H1 (cell line): ENCODE results near the gene DGKZ. TPM values are rescaled to one million over a fixed set of nuclear protein-coding genes. Genes with fewer than 3 reads are reported as not detected.

Experiments used
- CTCF ChIA-PET: fragments of 300-600 bp; sonication (Branson Sonifier 250); formaldehyde crosslinking; loops from one replicate; lab custom pipeline; 2021; ENCODE audit not compliant: partially characterized antibody; lab: Charles Lee
- POLR2A ChIA-PET: fragments of 300-600 bp; sonication (Branson Sonifier 250); formaldehyde crosslinking; loops from one replicate; lab custom pipeline; 2021; ENCODE audit warnings: inconsistent platforms; ENCODE audit not compliant: partially characterized antibody; lab: Charles Lee
- DNase-seq, 2 experiments: peaks; one replicate each; pipeline versions ENCODE4 v3.0.0 to v3.0.0-alpha.2; 2010 to 2022; ENCODE audit warnings: low spot score in 2 of 2, low read depth in 1 of 2, mixed read lengths in 1 of 2
- FAIRE-seq: peaks from 2 replicates; lab custom pipeline; 2011; peaks lifted over from hg19 to GRCh38; lab: Jason Lieb, UNC
- H2AFZ ChIP-seq: 2 replicates; pipeline ENCODE4 v1.8.1; 2012; ENCODE audit warnings: low read length, inconsistent platforms
- H2AK5ac ChIP-seq: 2 replicates; pipeline ENCODE4 v1.6.1; 2013; ENCODE audit warnings: low read depth, low read length
- H2BK120ac ChIP-seq: replicated peaks from 2 replicates; pipeline ENCODE3; 2013; ENCODE audit warnings: low read depth, low read length, inconsistent platforms
- H2BK12ac ChIP-seq: 2 replicates; pipeline ENCODE4 v1.6.1; 2013; ENCODE audit warnings: low read depth, low read length
- H2BK15ac ChIP-seq: 2 replicates; pipeline ENCODE4 v1.6.1; 2013; ENCODE audit warnings: low read length
- H2BK20ac ChIP-seq: 2 replicates; pipeline ENCODE4 v1.6.1; 2013; ENCODE audit warnings: low read length
- H2BK5ac ChIP-seq: 2 replicates; pipeline ENCODE4 v1.6.1; 2013; ENCODE audit warnings: low read depth, low read length
- H3K14ac ChIP-seq: 2 replicates; pipeline ENCODE4 v1.6.1; 2013; ENCODE audit warnings: inconsistent platforms; ENCODE audit not compliant: insufficient read length
- H3K18ac ChIP-seq: 2 replicates; pipeline ENCODE4 v1.6.1; 2013; ENCODE audit warnings: low read length; ENCODE audit errors: extremely low read depth
- H3K23ac ChIP-seq: 2 replicates; pipeline ENCODE4 v1.6.1; 2013; ENCODE audit warnings: inconsistent platforms; ENCODE audit not compliant: insufficient read length
- H3K23me2 ChIP-seq: 2 replicates; pipeline ENCODE4 v1.6.1; 2013; ENCODE audit warnings: low read depth, low read length
- H3K27ac ChIP-seq: 2 replicates; pipeline ENCODE4 v1.6.1; 2011; ENCODE audit warnings: low read depth, low read length, inconsistent platforms
- H3K27me3 ChIP-seq, 4 experiments: replicated peaks in 1 of 4; 1 replicate in 1 of 4; 2 replicates in 3 of 4; pipeline versions ENCODE4 v1.6.1 to v1.8.1; 2011 to 2013; ENCODE audit warnings: low read length in 3 of 4, mild to moderate bottlenecking in 3 of 4, inconsistent platforms in 2 of 4, mixed read lengths in 2 of 4, moderate library complexity in 1 of 4; ENCODE audit not compliant: control insufficient read depth in 3 of 4, insufficient read depth in 3 of 4; ENCODE audit errors: extremely low read depth in 1 of 4
- H3K36me3 ChIP-seq, 4 experiments: 2 replicates each; pipeline versions ENCODE4 v1.6.1 to v1.8.1; 2011 to 2013; ENCODE audit warnings: mild to moderate bottlenecking in 4 of 4, low read length in 3 of 4, moderate library complexity in 2 of 4, control low read depth in 1 of 4, inconsistent platforms in 1 of 4; ENCODE audit not compliant: insufficient read depth in 4 of 4, control insufficient read depth in 2 of 4
- H3K4ac ChIP-seq: replicated peaks from 2 replicates; pipeline ENCODE3; 2013; ENCODE audit warnings: low read length, low read depth, mixed read lengths, inconsistent platforms; ENCODE audit not compliant: insufficient read length
- H3K4me1 ChIP-seq, 4 experiments: replicated peaks in 1 of 4; 1 replicate in 1 of 4; 2 replicates in 3 of 4; pipeline versions ENCODE4 v1.6.1 to v1.8.1; 2011 to 2013; ENCODE audit warnings: low read length in 3 of 4, inconsistent platforms in 2 of 4, mixed read lengths in 1 of 4; ENCODE audit not compliant: insufficient read depth in 4 of 4, control insufficient read depth in 3 of 4
- H3K4me2 ChIP-seq, 2 experiments: 2 replicates each; pipeline versions ENCODE4 v1.6.1 to v1.8.1; 2011 to 2013; ENCODE audit warnings: low read depth in 2 of 2, low read length in 2 of 2, control low read depth in 1 of 2, inconsistent platforms in 1 of 2, mild to moderate bottlenecking in 1 of 2; ENCODE audit not compliant: insufficient read depth in 1 of 2
- H3K4me3 ChIP-seq, 4 experiments: fragments of 200-600, 300-600 bp in 1 of 4; sonication (generic), shearing (Covaris generic), sonication (Bioruptor Twin) in 1 of 4; 2 replicates each; pipeline versions ENCODE4 v1.5.1 to v1.8.1; 2011 to 2016; ENCODE audit warnings: low read length in 4 of 4, low read depth in 3 of 4, control low read depth in 2 of 4, inconsistent platforms in 2 of 4, mild to moderate bottlenecking in 2 of 4, mixed read lengths in 1 of 4, moderate library complexity in 1 of 4; ENCODE audit not compliant: insufficient read depth in 2 of 4; ENCODE audit errors: extremely low read depth in 1 of 4
- H3K56ac ChIP-seq: replicated peaks from 2 replicates; pipeline ENCODE3; 2013; ENCODE audit warnings: low read depth, mild to moderate bottlenecking, mixed read lengths, low read length, inconsistent platforms; ENCODE audit not compliant: insufficient read length
- H3K79me1 ChIP-seq: 2 replicates; pipeline ENCODE4 v1.6.1; 2013; ENCODE audit warnings: low read depth, low read length, control low read depth
- H3K79me2 ChIP-seq, 2 experiments: 2 replicates each; pipeline versions ENCODE4 v1.6.1 to v1.8.1; 2012 to 2013; ENCODE audit warnings: low read length in 2 of 2, mild to moderate bottlenecking in 2 of 2, inconsistent platforms in 1 of 2; ENCODE audit not compliant: insufficient read depth in 2 of 2, control insufficient read depth in 1 of 2
- H3K9ac ChIP-seq, 4 experiments: replicated peaks in 1 of 4; 1 replicate in 1 of 4; 2 replicates in 3 of 4; pipeline versions ENCODE4 v1.6.1 to v1.8.1; 2011 to 2013; ENCODE audit warnings: low read depth in 3 of 4, low read length in 3 of 4, control low read depth in 2 of 4, mild to moderate bottlenecking in 2 of 4, moderate library complexity in 2 of 4, inconsistent platforms in 1 of 4; ENCODE audit errors: extremely low read depth in 1 of 4
- H3K9me3 ChIP-seq, 2 experiments: 2 replicates each; pipeline versions ENCODE4 v1.6.1 to v1.8.1; 2012 to 2013; ENCODE audit warnings: mild to moderate bottlenecking in 2 of 2, moderate library complexity in 2 of 2, control low read depth in 1 of 2, inconsistent platforms in 1 of 2, low read depth in 1 of 2, low read length in 1 of 2, mixed read lengths in 1 of 2; ENCODE audit not compliant: insufficient read depth in 2 of 2
- H4K20me1 ChIP-seq, 2 experiments: replicated peaks in 1 of 2; 2 replicates each; pipeline versions ENCODE3 to v1.8.1; 2011 to 2013; ENCODE audit warnings: inconsistent platforms in 2 of 2, low read length in 2 of 2, mild to moderate bottlenecking in 1 of 2; ENCODE audit not compliant: insufficient read depth in 2 of 2, control insufficient read depth in 1 of 2
- H4K5ac ChIP-seq: 2 replicates; pipeline ENCODE4 v1.6.1; 2013; ENCODE audit warnings: low read length, low read depth, mixed read lengths, inconsistent platforms; ENCODE audit not compliant: insufficient read length
- H4K8ac ChIP-seq: 2 replicates; pipeline ENCODE4 v1.8.0; 2013; ENCODE audit warnings: mild to moderate bottlenecking, moderate library complexity, low read length, inconsistent platforms; ENCODE audit not compliant: insufficient read depth; ENCODE audit errors: extremely low read depth
- H4K91ac ChIP-seq: replicated peaks from 2 replicates; pipeline ENCODE3; 2013; ENCODE audit warnings: low read length, mixed read lengths, inconsistent platforms; ENCODE audit not compliant: insufficient read length
- GABPA ChIP-seq: IDR thresholded peaks from 2 replicates; pipeline ENCODE4 v1.6.1; 2011; ENCODE audit warnings: mild to moderate bottlenecking, low read length, moderate library complexity, borderline replicate concordance; ENCODE audit not compliant: insufficient read depth
- HDAC6 ChIP-seq: IDR thresholded peaks from one replicate; pipeline ENCODE4 v1.7.1; 2012; ENCODE audit warnings: low read depth, mild to moderate bottlenecking, inconsistent platforms, low read length, moderate library complexity
- PHF8 ChIP-seq: fragments of 200-600 bp; sonication (generic); conservative IDR thresholded peaks from 2 replicates; pipeline ENCODE4 v1.7.1; 2012; ENCODE audit warnings: low read depth, mild to moderate bottlenecking, inconsistent platforms, low read length, moderate library complexity
- SP4 ChIP-seq: IDR thresholded peaks from 2 replicates; pipeline ENCODE4 v1.6.1; 2012; ENCODE audit warnings: low read length, inconsistent platforms
- SRF ChIP-seq: IDR thresholded peaks from 2 replicates; pipeline ENCODE4 v1.6.1; 2011; ENCODE audit warnings: mild to moderate bottlenecking, low read depth, low read length, moderate library complexity
- TAF1 ChIP-seq: IDR thresholded peaks from 2 replicates; pipeline ENCODE4 v1.6.1; 2011; ENCODE audit warnings: mild to moderate bottlenecking, low read depth, low read length
- TEAD4 ChIP-seq: IDR thresholded peaks from 2 replicates; pipeline ENCODE4 v1.6.1; 2012; ENCODE audit warnings: low read depth, low read length, inconsistent platforms, mixed read lengths
- WGBS, 2 experiments: shearing (Covaris generic) in 1 of 2; methylation state at CpG; one replicate each; pipeline versions ENCODE4 v1.1.6 to v1.1.7; 2013 to 2015; ENCODE audit warnings: low lambda C conversion rate in 2 of 2, mixed read lengths in 2 of 2, inconsistent platforms in 1 of 2, low coverage in 1 of 2, missing lambda C conversion rate in 1 of 2; ENCODE audit not compliant: insufficient replicate concordance in 2 of 2, insufficient coverage in 1 of 2, insufficient read length in 1 of 2; ENCODE audit errors: extremely low coverage in 1 of 2, missing lambda C conversion rate in 1 of 2; 5-methylcytosine and 5-hydroxymethylcytosine counted together
- polyA plus RNA-seq, 7 experiments: library from polyadenylated mRNA; depleted of rRNA in 3 of 7; stranded (reverse) in 5 of 7; unstranded in 2 of 7; fragments of >200 nt in 5 of 7; fragments of 200-250 nt in 2 of 7; gene quantifications; 1 replicate in 5 of 7; 2 replicates in 1 of 7; 4 replicates in 1 of 7; pipeline versions ENCODE4 v1.2.1 to v1.2.3, GENCODE V29; 2011 to 2013; ENCODE audit warnings: missing spikeins in 2 of 7, mixed read lengths in 2 of 7
- total RNA-seq: library from RNA; stranded (reverse); fragmentation: NEBNext Ultra II Directional; extraction: Animal tissue kit (Norgen Biotek cat#: 25700); gene quantifications from 2 replicates; pipeline ENCODE4 v1.2.1, GENCODE V29; 2021
- TF ChIP-seq, protein P1 (sequence below): IDR thresholded peaks from 2 replicates; pipeline ENCODE4 v1.6.1; 2012; ENCODE audit warnings: inconsistent platforms

DGKZ gene
- total and polyA plus RNA-seq, 2 of the 8 experiments (the other 6 are each of a cell fraction or from before 2014, with no cell fraction given) = 84.4 to 184 TPM

DNA sequence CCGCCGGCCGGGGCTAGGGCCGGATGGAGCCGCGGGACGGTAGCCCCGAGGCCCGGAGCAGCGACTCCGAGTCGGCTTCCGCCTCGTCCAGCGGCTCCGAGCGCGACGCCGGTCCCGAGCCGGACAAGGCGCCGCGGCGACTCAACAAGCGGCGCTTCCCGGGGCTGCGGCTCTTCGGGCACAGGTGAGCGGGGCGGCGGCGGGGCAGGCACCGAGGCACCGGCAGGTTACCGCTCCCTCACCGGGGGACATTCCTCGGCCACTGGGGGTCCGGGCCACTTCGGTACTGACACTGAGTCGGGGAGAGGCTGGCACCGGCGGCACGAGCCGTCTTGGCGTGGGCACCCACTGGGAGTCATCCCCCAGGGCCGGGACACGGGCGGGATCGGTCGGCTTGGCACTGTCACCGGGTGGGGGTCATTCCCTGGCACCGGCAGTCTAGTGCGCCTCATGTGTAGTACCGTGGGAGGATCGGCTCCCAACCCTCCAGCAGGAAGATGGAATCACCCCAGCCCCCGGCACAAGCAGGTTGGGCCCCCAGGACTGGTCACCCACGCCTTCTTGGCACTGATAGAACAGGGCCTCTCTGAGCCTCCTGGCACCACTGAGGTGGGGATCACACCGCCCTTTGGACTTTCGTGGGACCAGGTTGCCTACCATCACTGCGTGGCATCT is 511 bp downstream of the DGKZ start:
- POLR2A ChIA-PET = interaction anchor here (1.6 to 8.1 kb wide), 7 partner anchors 8 to 104 kb away, joined by 4 to 69 read pairs (median 9); no protein-coding TSS in a partner anchor
- H3K79me1 ChIP-seq = peaks cover 17% of the 10 kb centered on the region
- no peak overlapping the region for H2BK20ac ChIP-seq
- no peak for DNase-seq
- no peaks in the 10 kb centered on the region for H3K9me3 ChIP-seq
- no peak for FAIRE-seq
- no peak overlapping the region for H2BK15ac ChIP-seq
- no peak overlapping the region for H3K18ac ChIP-seq
- no peaks in the 10 kb centered on the region for H3K36me3 ChIP-seq
- peak overlapping the region; percentile 71 to 83 (median 77) for H3K4me3 ChIP-seq
- peaks cover 0 to 45% of the 10 kb centered on the region in 2 experiments; a peak in 2 of 4 replicates for H3K79me2 ChIP-seq
- no peak overlapping the region for H2BK5ac ChIP-seq
- peaks cover 14 to 25% of the 10 kb centered on the region in 2 experiments for H4K20me1 ChIP-seq
- H3K56ac ChIP-seq = no peak overlapping the region
- no peak overlapping the region for H3K23ac ChIP-seq
- WGBS, 2 experiments = 9% methylated on average over 26 of the region's 63 CpGs; no CpG with 5 or more reads in 1 of the 2 experiments
- no peak overlapping the region for H3K14ac ChIP-seq
- H3K4me1 ChIP-seq = peaks cover 18 to 49% (median 33%) of the 10 kb centered on the region in 4 experiments
- no peak overlapping the region for H2AFZ ChIP-seq
- H3K27ac ChIP-seq = no peak overlapping the region
- peaks cover 0 to 7% (median 3%) of the 10 kb centered on the region in 4 experiments; a peak in 1 of 7 replicates for H3K27me3 ChIP-seq
- peak overlapping the region; percentile 21; the same call in 1 of the 2 replicates for H2BK12ac ChIP-seq
- H3K4ac ChIP-seq = no peak overlapping the region
- H4K8ac ChIP-seq = no peak overlapping the region; the same call in none of the 2 replicates
- no peak overlapping the region for H2BK120ac ChIP-seq
- peaks cover 13% of the 10 kb centered on the region for H3K23me2 ChIP-seq
- CTCF ChIA-PET = interaction anchor here (0.6 to 44.5 kb wide), 11 partner anchors 5 to 293 kb away, joined by 3 to 1004 read pairs (median 4); partner anchors contain the start of genes CREB3L1, DGKZ and MDK
- no peak overlapping the region for H4K5ac ChIP-seq
- peak overlapping the region; percentile 95 to 99 for H3K4me2 ChIP-seq
- H2AK5ac ChIP-seq = no peak overlapping the region; the same call in 1 of the 2 replicates
- peak overlapping the region; percentile 39 to 81 (median 62) for H3K9ac ChIP-seq
- peak overlapping the region; percentile 22 for H4K91ac ChIP-seq
- TF ChIP-seq TEAD4 = 0 out of 2 replicates have a peak, but pooled peaks have one; percentile 26
- no peak for TF ChIP-seq HDAC6
- TF ChIP-seq SRF = no peak
- 0 out of 2 replicates have a peak, but pooled peaks have one; percentile 27 for TF ChIP-seq PHF8
- TF ChIP-seq SP4 = no peak
- TF ChIP-seq, protein P1, sequence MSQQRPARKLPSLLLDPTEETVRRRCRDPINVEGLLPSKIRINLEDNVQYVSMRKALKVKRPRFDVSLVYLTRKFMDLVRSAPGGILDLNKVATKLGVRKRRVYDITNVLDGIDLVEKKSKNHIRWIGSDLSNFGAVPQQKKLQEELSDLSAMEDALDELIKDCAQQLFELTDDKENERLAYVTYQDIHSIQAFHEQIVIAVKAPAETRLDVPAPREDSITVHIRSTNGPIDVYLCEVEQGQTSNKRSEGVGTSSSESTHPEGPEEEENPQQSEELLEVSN = no peak
- TF ChIP-seq GABPA = no peak
- TF ChIP-seq TAF1 = no peak
